GM23338 (cell line): Measurements from ENCODE around the gene CTNNA1. TPM values are rescaled to one million over a fixed set of nuclear protein-coding genes. Genes with fewer than 3 reads are reported as not detected.
"Not testable (repeated sequence)": the region's sequence is repeated elsewhere in the genome, so short reads cannot be mapped to it uniquely, and the experiment has no call there.

ENCODE experiments used
- ATAC-seq: fragments of 200-7000 bp; cut with Tn5 transposase; 3 replicates; pipeline ENCODE4 v1.9.1; 2020
- DNase-seq: peaks from one replicate; pipeline ENCODE4 v3.0.0-alpha.2; 2015; ENCODE audit warnings: low spot score
- H2AFZ ChIP-seq: fragments of 200-600 bp; sonication (generic); 2 replicates; pipeline ENCODE4 v1.8.0; 2016; ENCODE audit warnings: antibody characterized with exemption, mild to moderate bottlenecking, moderate library complexity
- H3F3A ChIP-seq: fragments of 200-600 bp; sonication (generic); replicated peaks from 2 replicates; pipeline ENCODE4 v1.8.0; 2017; ENCODE audit warnings: antibody characterized with exemption, mixed run types, low read depth
- H3K27ac ChIP-seq: fragments of 200-600 bp; sonication (generic); 2 replicates; pipeline ENCODE4 v1.6.1; 2016; ENCODE audit warnings: low read depth
- H3K27me3 ChIP-seq: fragments of 200-600 bp; sonication (generic); 2 replicates; pipeline ENCODE4 v1.8.0; 2016; ENCODE audit warnings: mild to moderate bottlenecking, mixed run types, moderate library complexity; ENCODE audit not compliant: insufficient read depth
- H3K36me3 ChIP-seq: fragments of 200-600 bp; sonication (generic); 2 replicates; pipeline ENCODE4 v1.8.0; 2016; ENCODE audit warnings: mild to moderate bottlenecking; ENCODE audit not compliant: insufficient read depth
- H3K4me1 ChIP-seq: fragments of 200-600 bp; sonication (generic); 2 replicates; pipeline ENCODE4 v1.8.0; 2016; ENCODE audit warnings: mild to moderate bottlenecking, moderate library complexity; ENCODE audit not compliant: insufficient read depth
- H3K4me2 ChIP-seq: fragments of 200-600 bp; sonication (generic); 2 replicates; pipeline ENCODE4 v1.7.1; 2017; ENCODE audit warnings: mixed run types
- H3K4me3 ChIP-seq: fragments of 200-600 bp; sonication (generic); 2 replicates; pipeline ENCODE4 v1.6.1; 2016; ENCODE audit warnings: mixed run types
- H3K79me2 ChIP-seq: fragments of 200-600 bp; sonication (generic); replicated peaks from 2 replicates; pipeline ENCODE4 v1.8.0; 2017; ENCODE audit warnings: mild to moderate bottlenecking; ENCODE audit not compliant: insufficient read depth
- H3K9me2 ChIP-seq: fragments of 200-600 bp; sonication (generic); 2 replicates; pipeline ENCODE4 v1.8.0; 2017; ENCODE audit not compliant: insufficient read depth
- H4K20me1 ChIP-seq: fragments of 200-600 bp; sonication (generic); replicated peaks from 2 replicates; pipeline ENCODE4 v1.8.0; 2017; ENCODE audit warnings: mild to moderate bottlenecking; ENCODE audit not compliant: insufficient read depth
- H3K27ac Mint-ChIP-seq: 2 replicates; pipeline ENCODE4 v1.8.0; 2020; ENCODE audit warnings: inconsistent platforms, mild to moderate bottlenecking, moderate library complexity, mixed read lengths
- H3K27me3 Mint-ChIP-seq: 3 replicates; pipeline ENCODE4 v1.8.0; 2022; ENCODE audit warnings: low read depth, mild to moderate bottlenecking, moderate library complexity, mixed read lengths, inconsistent platforms; ENCODE audit not compliant: insufficient read depth, poor library complexity
- H3K36me3 Mint-ChIP-seq: 3 replicates; pipeline ENCODE4 v1.8.0; 2021; ENCODE audit warnings: low read depth, mild to moderate bottlenecking, inconsistent platforms, moderate library complexity, mixed read lengths
- H3K4me1 Mint-ChIP-seq: 3 replicates; pipeline ENCODE4 v1.8.0; 2020; ENCODE audit warnings: mild to moderate bottlenecking, inconsistent platforms, mixed read lengths
- H3K4me3 Mint-ChIP-seq: 3 replicates; pipeline ENCODE4 v1.8.0; 2021; ENCODE audit warnings: moderate library complexity, mild to moderate bottlenecking, inconsistent platforms, mixed read lengths
- H3K9me3 Mint-ChIP-seq: 3 replicates; pipeline ENCODE4 v1.8.0; 2020; ENCODE audit warnings: moderate library complexity, mild to moderate bottlenecking, inconsistent platforms, mixed read lengths
- EZH2 ChIP-seq: fragments of 200-600 bp; sonication (generic); IDR thresholded peaks from one replicate; pipeline ENCODE4 v1.8.0; 2017; ENCODE audit warnings: antibody characterized with exemption, mild to moderate bottlenecking, low read depth; ENCODE audit not compliant: unreplicated experiment
- EZH2phosphoT487 ChIP-seq: fragments of 200-600 bp; sonication (generic); IDR thresholded peaks from one replicate; pipeline ENCODE4 v1.8.1; 2018; ENCODE audit warnings: antibody characterized with exemption; ENCODE audit not compliant: unreplicated experiment
- JUNB ChIP-seq: IDR thresholded peaks from one replicate; pipeline ENCODE4 v1.6.1; 2016; ENCODE audit warnings: antibody characterized with exemption; ENCODE audit not compliant: unreplicated experiment
- NANOG ChIP-seq: IDR thresholded peaks from 2 replicates; pipeline ENCODE4 v1.6.1; 2016; ENCODE audit warnings: antibody characterized with exemption, borderline replicate concordance
- POLR2AphosphoS5 ChIP-seq: IDR thresholded peaks from 2 replicates; pipeline ENCODE4 v1.6.1; 2016; ENCODE audit warnings: antibody characterized with exemption, low read depth
- STAT1 ChIP-seq: IDR thresholded peaks from one replicate; pipeline ENCODE4 v1.6.1; 2016; ENCODE audit warnings: antibody characterized with exemption; ENCODE audit not compliant: unreplicated experiment
- ZNF114 ChIP-seq: fragments of 250-450 bp; sonication (Bioruptor Pico); IDR thresholded peaks from 2 replicates; pipeline ENCODE4 v1.5.0; 2020; ENCODE audit warnings: mild to moderate bottlenecking, moderate library complexity
- polyA plus RNA-seq: library from polyadenylated mRNA; unstranded; fragments of >200 nt; fragmentation: Nextera tagmentation; extraction: Ambion mirVana; gene quantifications from 2 replicates; pipeline ENCODE4 v1.2.1, GENCODE V29; 2016
- total RNA-seq: library from RNA; depleted of rRNA; stranded (reverse); fragments of >200 nt; shearing (Covaris generic); gene quantifications from 2 replicates; pipeline ENCODE4 v1.2.3, GENCODE V29; 2014
- TF ChIP-seq, protein P1 (sequence below): IDR thresholded peaks from 2 replicates; pipeline ENCODE4 v1.6.1; 2016; ENCODE audit warnings: antibody characterized with exemption
- TF ChIP-seq, protein P2 (sequence below): fragments of 250-450 bp; sonication (Bioruptor Pico); IDR thresholded peaks from 2 replicates; pipeline ENCODE4 v1.5.0; 2020; ENCODE audit warnings: mild to moderate bottlenecking, moderate library complexity
- TF ChIP-seq, protein P3 (sequence below): IDR thresholded peaks from one replicate; pipeline ENCODE4 v1.6.1; 2018; ENCODE audit warnings: antibody characterized with exemption; ENCODE audit not compliant: unreplicated experiment
- TF ChIP-seq, protein P4 (sequence below), 2 experiments: fragments of 200-600 bp in 1 of 2; sonication (generic) in 1 of 2; conservative IDR thresholded peaks; 2 replicates each; pipeline versions ENCODE4 v1.5.1 to v1.6.1; 2016 to 2017; ENCODE audit warnings: antibody characterized with exemption in 2 of 2, low read depth in 2 of 2, mild to moderate bottlenecking in 2 of 2, moderate library complexity in 1 of 2

The CTNNA1 gene
- total and polyA plus RNA-seq, 2 experiments from 2014 or later = 111 to 348 TPM

DNA sequence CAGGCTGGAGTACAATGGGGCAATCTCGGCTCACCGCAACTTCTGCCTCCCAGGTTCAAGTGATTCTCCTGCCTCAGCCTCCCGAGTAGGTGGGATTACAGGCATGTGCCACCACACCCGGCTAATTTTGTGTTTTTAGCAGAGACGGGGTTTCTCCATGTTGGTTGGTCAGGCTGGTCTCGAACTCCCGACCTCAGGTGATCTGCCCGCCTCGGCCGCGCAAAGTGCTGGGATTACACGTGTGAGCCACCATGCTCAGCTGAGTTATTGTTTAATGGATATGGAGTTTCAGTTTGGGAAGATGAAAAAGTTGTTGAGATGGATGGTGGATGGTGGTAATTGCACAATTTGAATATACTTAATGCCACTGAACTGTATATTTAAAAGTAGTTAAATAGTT is 22.7 kb upstream of the CTNNA1 start:
- not testable (repeated sequence) for ATAC-seq, H4K20me1 ChIP-seq, H3K36me3 Mint-ChIP-seq, H3K27me3 Mint-ChIP-seq, DNase-seq, H3K4me1 Mint-ChIP-seq, H3K4me3 Mint-ChIP-seq, H3K27me3 ChIP-seq, H3K27ac Mint-ChIP-seq, H3K9me2 ChIP-seq, H2AFZ ChIP-seq, H3K27ac ChIP-seq, H3K79me2 ChIP-seq, H3K9me3 Mint-ChIP-seq, H3F3A ChIP-seq, H3K4me3 ChIP-seq, H3K4me2 ChIP-seq, H3K4me1 ChIP-seq, H3K36me3 ChIP-seq

DNA sequence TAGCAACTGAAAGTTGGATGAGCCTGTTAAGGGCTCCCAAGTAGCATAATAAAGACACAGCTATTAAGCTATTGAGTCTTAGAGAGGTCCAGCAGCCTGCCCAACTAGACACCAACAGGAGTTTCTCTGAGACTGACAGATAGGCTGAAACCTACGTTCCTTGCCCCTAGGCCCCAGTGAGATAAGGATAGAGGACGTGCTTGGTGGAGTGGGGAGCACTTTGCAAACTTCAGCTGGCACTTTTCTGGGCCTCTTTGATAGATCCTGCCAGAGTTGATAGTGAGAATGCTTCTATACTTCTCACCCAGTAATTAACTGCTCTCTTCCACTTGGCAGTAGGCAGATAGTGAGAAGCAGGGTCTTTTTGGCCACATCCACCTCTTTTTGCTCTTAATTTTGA is 20.8 kb upstream of the CTNNA1 start:
- ATAC-seq = no peak
- Histone ChIP-seq H3K9me2 (no peaks in the 10 kb centered on the region), H3K36me3 (no peaks in the 10 kb centered on the region), H3K79me2 (no peaks in the 10 kb centered on the region), H3K4me1 (no peaks in the 10 kb centered on the region), H3K4me3 (no peak overlapping the region), H2AFZ (no peak overlapping the region), H3K4me2 (no peak overlapping the region), H3F3A (no peaks in the 10 kb centered on the region), H3K27ac (no peak overlapping the region), H3K27me3 (no peaks in the 10 kb centered on the region), H4K20me1 (no peaks in the 10 kb centered on the region)
- H3K4me3 Mint-ChIP-seq = no peak overlapping the region
- H3K4me1 Mint-ChIP-seq = peaks cover 1% of the 10 kb centered on the region
- no peak overlapping the region for H3K27ac Mint-ChIP-seq
- H3K36me3 Mint-ChIP-seq = no peaks in the 10 kb centered on the region
- no peak for DNase-seq
- peaks cover 3% of the 10 kb centered on the region for H3K27me3 Mint-ChIP-seq
- H3K9me3 Mint-ChIP-seq = no peaks in the 10 kb centered on the region
- no peak for TF ChIP-seq EZH2phosphoT487
- no peak for TF ChIP-seq EZH2
- TF ChIP-seq, protein P1, sequence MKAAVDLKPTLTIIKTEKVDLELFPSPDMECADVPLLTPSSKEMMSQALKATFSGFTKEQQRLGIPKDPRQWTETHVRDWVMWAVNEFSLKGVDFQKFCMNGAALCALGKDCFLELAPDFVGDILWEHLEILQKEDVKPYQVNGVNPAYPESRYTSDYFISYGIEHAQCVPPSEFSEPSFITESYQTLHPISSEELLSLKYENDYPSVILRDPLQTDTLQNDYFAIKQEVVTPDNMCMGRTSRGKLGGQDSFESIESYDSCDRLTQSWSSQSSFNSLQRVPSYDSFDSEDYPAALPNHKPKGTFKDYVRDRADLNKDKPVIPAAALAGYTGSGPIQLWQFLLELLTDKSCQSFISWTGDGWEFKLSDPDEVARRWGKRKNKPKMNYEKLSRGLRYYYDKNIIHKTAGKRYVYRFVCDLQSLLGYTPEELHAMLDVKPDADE = no peak
- no peak for TF ChIP-seq NANOG
- TF ChIP-seq, protein P2, sequence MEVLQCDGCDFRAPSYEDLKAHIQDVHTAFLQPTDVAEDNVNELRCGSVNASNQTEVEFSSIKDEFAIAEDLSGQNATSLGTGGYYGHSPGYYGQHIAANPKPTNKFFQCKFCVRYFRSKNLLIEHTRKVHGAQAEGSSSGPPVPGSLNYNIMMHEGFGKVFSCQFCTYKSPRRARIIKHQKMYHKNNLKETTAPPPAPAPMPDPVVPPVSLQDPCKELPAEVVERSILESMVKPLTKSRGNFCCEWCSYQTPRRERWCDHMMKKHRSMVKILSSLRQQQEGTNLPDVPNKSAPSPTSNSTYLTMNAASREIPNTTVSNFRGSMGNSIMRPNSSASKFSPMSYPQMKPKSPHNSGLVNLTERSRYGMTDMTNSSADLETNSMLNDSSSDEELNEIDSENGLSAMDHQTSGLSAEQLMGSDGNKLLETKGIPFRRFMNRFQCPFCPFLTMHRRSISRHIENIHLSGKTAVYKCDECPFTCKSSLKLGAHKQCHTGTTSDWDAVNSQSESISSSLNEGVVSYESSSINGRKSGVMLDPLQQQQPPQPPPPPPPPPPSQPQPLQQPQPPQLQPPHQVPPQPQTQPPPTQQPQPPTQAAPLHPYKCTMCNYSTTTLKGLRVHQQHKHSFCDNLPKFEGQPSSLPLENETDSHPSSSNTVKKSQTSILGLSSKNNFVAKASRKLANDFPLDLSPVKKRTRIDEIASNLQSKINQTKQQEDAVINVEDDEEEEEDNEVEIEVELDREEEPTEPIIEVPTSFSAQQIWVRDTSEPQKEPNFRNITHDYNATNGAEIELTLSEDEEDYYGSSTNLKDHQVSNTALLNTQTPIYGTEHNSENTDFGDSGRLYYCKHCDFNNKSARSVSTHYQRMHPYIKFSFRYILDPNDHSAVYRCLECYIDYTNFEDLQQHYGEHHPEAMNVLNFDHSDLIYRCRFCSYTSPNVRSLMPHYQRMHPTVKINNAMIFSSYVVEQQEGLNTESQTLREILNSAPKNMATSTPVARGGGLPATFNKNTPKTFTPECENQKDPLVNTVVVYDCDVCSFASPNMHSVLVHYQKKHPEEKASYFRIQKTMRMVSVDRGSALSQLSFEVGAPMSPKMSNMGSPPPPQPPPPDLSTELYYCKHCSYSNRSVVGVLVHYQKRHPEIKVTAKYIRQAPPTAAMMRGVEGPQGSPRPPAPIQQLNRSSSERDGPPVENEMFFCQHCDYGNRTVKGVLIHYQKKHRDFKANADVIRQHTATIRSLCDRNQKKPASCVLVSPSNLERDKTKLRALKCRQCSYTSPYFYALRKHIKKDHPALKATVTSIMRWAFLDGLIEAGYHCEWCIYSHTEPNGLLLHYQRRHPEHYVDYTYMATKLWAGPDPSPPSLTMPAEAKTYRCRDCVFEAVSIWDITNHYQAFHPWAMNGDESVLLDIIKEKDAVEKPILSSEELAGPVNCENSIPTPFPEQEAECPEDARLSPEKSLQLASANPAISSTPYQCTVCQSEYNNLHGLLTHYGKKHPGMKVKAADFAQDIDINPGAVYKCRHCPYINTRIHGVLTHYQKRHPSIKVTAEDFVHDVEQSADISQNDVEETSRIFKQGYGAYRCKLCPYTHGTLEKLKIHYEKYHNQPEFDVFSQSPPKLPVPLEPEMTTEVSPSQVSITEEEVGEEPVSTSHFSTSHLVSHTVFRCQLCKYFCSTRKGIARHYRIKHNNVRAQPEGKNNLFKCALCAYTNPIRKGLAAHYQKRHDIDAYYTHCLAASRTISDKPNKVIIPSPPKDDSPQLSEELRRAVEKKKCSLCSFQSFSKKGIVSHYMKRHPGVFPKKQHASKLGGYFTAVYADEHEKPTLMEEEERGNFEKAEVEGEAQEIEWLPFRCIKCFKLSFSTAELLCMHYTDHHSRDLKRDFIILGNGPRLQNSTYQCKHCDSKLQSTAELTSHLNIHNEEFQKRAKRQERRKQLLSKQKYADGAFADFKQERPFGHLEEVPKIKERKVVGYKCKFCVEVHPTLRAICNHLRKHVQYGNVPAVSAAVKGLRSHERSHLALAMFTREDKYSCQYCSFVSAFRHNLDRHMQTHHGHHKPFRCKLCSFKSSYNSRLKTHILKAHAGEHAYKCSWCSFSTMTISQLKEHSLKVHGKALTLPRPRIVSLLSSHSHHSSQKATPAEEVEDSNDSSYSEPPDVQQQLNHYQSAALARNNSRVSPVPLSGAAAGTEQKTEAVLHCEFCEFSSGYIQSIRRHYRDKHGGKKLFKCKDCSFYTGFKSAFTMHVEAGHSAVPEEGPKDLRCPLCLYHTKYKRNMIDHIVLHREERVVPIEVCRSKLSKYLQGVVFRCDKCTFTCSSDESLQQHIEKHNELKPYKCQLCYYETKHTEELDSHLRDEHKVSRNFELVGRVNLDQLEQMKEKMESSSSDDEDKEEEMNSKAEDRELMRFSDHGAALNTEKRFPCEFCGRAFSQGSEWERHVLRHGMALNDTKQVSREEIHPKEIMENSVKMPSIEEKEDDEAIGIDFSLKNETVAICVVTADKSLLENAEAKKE (CRISPR knock-in tag) = no peak
- TF ChIP-seq ZNF114 (CRISPR knock-in tag) = no peak
- no peak for TF ChIP-seq JUNB
- TF ChIP-seq POLR2AphosphoS5 = no peak
- no peak for TF ChIP-seq STAT1
- TF ChIP-seq, protein P3, sequence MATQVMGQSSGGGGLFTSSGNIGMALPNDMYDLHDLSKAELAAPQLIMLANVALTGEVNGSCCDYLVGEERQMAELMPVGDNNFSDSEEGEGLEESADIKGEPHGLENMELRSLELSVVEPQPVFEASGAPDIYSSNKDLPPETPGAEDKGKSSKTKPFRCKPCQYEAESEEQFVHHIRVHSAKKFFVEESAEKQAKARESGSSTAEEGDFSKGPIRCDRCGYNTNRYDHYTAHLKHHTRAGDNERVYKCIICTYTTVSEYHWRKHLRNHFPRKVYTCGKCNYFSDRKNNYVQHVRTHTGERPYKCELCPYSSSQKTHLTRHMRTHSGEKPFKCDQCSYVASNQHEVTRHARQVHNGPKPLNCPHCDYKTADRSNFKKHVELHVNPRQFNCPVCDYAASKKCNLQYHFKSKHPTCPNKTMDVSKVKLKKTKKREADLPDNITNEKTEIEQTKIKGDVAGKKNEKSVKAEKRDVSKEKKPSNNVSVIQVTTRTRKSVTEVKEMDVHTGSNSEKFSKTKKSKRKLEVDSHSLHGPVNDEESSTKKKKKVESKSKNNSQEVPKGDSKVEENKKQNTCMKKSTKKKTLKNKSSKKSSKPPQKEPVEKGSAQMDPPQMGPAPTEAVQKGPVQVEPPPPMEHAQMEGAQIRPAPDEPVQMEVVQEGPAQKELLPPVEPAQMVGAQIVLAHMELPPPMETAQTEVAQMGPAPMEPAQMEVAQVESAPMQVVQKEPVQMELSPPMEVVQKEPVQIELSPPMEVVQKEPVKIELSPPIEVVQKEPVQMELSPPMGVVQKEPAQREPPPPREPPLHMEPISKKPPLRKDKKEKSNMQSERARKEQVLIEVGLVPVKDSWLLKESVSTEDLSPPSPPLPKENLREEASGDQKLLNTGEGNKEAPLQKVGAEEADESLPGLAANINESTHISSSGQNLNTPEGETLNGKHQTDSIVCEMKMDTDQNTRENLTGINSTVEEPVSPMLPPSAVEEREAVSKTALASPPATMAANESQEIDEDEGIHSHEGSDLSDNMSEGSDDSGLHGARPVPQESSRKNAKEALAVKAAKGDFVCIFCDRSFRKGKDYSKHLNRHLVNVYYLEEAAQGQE = no peak
- TF ChIP-seq, protein P4, sequence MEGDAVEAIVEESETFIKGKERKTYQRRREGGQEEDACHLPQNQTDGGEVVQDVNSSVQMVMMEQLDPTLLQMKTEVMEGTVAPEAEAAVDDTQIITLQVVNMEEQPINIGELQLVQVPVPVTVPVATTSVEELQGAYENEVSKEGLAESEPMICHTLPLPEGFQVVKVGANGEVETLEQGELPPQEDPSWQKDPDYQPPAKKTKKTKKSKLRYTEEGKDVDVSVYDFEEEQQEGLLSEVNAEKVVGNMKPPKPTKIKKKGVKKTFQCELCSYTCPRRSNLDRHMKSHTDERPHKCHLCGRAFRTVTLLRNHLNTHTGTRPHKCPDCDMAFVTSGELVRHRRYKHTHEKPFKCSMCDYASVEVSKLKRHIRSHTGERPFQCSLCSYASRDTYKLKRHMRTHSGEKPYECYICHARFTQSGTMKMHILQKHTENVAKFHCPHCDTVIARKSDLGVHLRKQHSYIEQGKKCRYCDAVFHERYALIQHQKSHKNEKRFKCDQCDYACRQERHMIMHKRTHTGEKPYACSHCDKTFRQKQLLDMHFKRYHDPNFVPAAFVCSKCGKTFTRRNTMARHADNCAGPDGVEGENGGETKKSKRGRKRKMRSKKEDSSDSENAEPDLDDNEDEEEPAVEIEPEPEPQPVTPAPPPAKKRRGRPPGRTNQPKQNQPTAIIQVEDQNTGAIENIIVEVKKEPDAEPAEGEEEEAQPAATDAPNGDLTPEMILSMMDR (conservative IDR thresholded peaks at IDR 0.05; ENCODE audit: low read depth in 2 of 2) = no peak
